ENCODE measurements around the gene CREG2. TPM values are rescaled to one million over a fixed set of nuclear protein-coding genes. Genes with fewer than 3 reads are reported as not detected.

The CREG2 gene
- total RNA-seq, 6 experiments from 2014 or later = not detected

- no peaks in the 10 kb centered on the region for H3K27me3 Mint-ChIP-seq (ENCODE audit: insufficient read depth)
- peaks cover 43% of the 10 kb centered on the region for H3K4me1 Mint-ChIP-seq (ENCODE audit: low read depth)
- DNase-seq = no peak
- H3K9me3 Mint-ChIP-seq = no peaks in the 10 kb centered on the region
- no peak overlapping the region for H3K4me3 Mint-ChIP-seq
- H3K27ac Mint-ChIP-seq = peak overlapping the region; percentile 44
- H3K36me3 Mint-ChIP-seq (ENCODE audit: low read depth) = peaks cover 5% of the 10 kb centered on the region; the same call in 1 of the 2 replicates
- no peak for TF ChIP-seq CTCF (IDR thresholded peaks at IDR 0.05)
Measured at GRCh38 chr2:101297383-101297782, 89.9 kb downstream of the CREG2 start.

DNA sequence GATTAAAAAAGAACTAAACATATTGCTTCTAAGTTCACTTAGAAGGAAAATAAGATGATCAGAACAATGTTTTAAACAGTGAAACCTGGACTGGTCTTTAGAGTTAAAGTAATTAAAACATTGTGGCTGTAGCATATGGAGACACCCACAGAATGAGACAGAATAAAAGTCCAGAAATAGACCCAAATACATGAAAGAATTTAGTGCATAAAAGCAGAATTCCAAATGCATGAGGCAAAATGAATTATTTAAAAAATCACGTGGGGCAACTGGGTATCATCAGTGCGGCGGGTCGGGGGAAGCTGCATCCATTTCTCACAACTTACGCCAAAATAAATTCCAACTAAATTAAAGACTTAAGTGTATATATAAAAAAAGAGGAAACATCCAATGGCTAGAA lies 90.9 kb downstream of the CREG2 start:
- peaks cover 43% of the 10 kb centered on the region for H3K4me1 Mint-ChIP-seq (ENCODE audit: low read depth)
- no peaks in the 10 kb centered on the region for H3K36me3 Mint-ChIP-seq (ENCODE audit: low read depth)
- H3K4me3 Mint-ChIP-seq = peak overlapping the region; percentile 69
- H3K9me3 Mint-ChIP-seq = no peaks in the 10 kb centered on the region
- H3K27ac Mint-ChIP-seq = peak overlapping the region; percentile 62
- TF ChIP-seq CTCF (IDR thresholded peaks at IDR 0.05) = no peak
- H3K27me3 Mint-ChIP-seq (ENCODE audit: insufficient read depth) = no peaks in the 10 kb centered on the region
- DNase-seq = peak; percentile 58

GRCh38 chr2:101295895-101296294 lies 91.4 kb downstream of the CREG2 start:
- Mint-ChIP-seq H3K36me3 (ENCODE audit: low read depth) (no peaks in the 10 kb centered on the region), H3K27ac (peak overlapping the region; percentile 62), H3K4me3 (peak overlapping the region; percentile 69), H3K9me3 (no peaks in the 10 kb centered on the region), H3K4me1 (ENCODE audit: low read depth) (peaks cover 43% of the 10 kb centered on the region), H3K27me3 (ENCODE audit: insufficient read depth) (no peaks in the 10 kb centered on the region)
- no peak for TF ChIP-seq CTCF (IDR thresholded peaks at IDR 0.05)
- peak; percentile 76 for DNase-seq

Small RNA genes lying within 50 kb of the gene (microRNA-seq; reads per million reads assigned to microRNA genes)
- not detected for gene MIR5696

Other genes with a start within 250 kb of the CREG2 start
- 1 to 10 TPM; 1.2 to 2.0 (median 1.5) TPM for gene TBC1D8, start 236.1 kb downstream of the CREG2 start, total RNA-seq (2021; fragmentation: NEBNext Ultra II Directional; extraction: Animal tissue kit (Norgen Biotek cat#: 25700))
- 10 to 100 TPM; 38.1 to 53.8 (median 43.0) TPM for gene CNOT11, start 134.6 kb downstream of the CREG2 start, total RNA-seq (2021; fragmentation: NEBNext Ultra II Directional; extraction: Animal tissue kit (Norgen Biotek cat#: 25700))
- gene RNF149, start 78.8 kb downstream of the CREG2 start, total RNA-seq (2021; fragmentation: NEBNext Ultra II Directional; extraction: Animal tissue kit (Norgen Biotek cat#: 25700)) = 10 to 100 TPM; 24.6 to 33.4 (median 26.0) TPM
- 1 to 10 TPM; 2.8 to 8.0 (median 5.3) TPM for gene RFX8, start 87.6 kb upstream of the CREG2 start, total RNA-seq (2021; fragmentation: NEBNext Ultra II Directional; extraction: Animal tissue kit (Norgen Biotek cat#: 25700))

Measured in HFFc6 (cell line).